HG02943 (cell line): Measurements from ENCODE around the gene DPYD.

Source experiments
- ATAC-seq: cut with Tn5 transposase; IDR thresholded peaks from one replicate; pipeline ENCODE4 v1.9.1; 2021; ENCODE audit warnings: mild to moderate bottlenecking, low read depth, moderate library complexity; ENCODE audit not compliant: unreplicated experiment

DPYD gene

GRCh38 chr1:97128426-97128825, 792.4 kb downstream of the DPYD start:
- no peak for ATAC-seq

DNA sequence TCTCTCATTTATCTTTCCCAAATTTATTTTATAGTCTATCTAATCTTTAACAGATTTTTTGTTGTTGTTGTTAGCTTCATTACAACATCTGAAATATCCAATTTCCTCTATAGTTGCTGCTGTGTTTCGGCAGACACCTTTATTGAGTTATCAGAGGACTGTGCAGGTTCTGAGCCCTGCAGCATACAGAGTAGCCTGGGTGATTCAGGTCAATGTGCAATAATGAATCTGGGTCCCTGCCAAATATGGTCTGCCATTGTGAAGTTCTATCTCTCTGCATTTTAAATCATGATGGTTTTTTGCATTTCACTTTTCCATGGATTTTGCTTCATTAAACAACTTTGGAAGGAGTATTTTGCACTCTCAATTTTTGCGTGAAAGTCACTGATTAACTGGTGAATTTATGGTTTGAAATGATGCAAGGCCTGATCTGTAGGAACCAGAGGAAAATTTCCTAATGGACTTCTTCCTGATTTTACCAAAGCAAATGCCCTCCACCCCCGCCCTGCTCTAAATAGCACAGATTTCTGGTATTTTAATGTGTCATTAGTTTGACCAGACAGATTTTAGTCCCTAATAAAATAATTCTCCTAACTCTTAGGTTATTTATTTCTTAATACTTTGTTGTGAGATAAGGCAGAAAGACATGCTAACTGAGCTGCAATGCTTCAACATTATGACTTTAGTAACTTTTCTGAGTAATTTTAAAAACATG, 797.0 kb downstream of the DPYD start:
- no peak for ATAC-seq

- ATAC-seq: no peak
Observed at GRCh38 chr1:97120806-97121205, 800.0 kb downstream of the DPYD start.

DNA sequence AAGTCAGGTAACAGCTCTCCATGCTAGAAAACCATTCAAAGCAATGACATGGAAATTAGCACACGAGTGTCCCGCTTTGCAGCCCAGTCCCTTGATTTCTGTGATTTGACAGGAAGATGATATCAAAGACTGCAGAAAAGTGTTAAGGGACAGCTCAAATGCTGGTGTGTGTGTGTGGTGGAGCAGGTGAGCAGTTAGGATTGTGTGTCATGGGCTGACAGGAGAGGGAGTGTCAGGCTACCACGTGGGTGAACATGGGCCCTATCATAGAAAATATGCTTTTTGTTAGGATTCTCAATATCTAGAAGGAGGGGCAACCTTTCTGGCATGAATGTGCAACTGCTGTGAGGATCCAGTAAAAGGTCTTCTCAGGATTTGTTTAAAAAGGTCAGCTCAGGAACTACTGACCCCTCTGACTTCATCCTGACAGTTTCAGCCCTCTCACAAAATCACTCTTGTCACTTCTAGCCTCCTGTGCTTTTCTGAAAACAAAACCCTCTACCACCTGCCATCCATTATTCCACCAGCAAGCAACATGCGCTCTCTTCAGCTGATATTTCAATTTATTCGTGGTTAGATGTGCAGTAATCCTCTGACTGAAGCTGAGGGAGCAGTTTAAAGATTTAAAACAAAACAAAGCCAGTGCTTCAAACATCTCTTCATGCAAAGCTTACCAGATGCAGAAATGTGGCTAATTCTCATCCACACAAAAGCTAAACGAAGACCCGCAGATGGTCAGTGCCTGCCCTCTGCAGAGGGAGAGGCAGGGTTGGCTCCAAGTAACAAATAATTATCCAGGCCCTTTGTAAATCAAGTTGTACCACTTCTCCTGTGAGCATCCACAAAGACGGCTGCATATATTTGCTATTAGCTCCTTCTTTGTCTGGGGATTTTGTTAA, 801.3 kb downstream of the DPYD start:
- no peak for ATAC-seq

GRCh38 chr1:97114842-97115241, 806.0 kb downstream of the DPYD start:
- no peak for ATAC-seq

- ATAC-seq: no peak
Observed at GRCh38 chr1:97112442-97112841, 808.4 kb downstream of the DPYD start.

GRCh38 chr1:97108179-97108578, 812.7 kb downstream of the DPYD start:
- ATAC-seq: no peak

DNA sequence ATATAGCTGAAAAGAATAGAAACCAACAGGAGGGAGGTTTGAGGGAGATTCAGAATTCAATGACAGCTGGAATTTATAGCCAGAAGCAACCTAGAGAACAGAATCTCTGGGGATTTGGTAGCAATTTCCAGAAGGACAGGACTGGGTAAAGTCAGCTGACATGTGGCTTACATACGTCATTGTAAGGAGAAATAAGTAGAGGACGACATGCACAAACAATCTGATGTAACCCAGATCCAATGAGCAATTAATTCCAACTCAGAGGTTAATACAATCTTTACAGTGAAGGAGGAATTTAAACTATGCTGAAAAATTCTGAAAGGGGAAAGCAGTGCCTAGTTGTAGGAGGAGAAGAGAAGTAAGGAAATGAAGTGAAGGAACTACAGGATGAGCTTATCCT, 815.3 kb downstream of the DPYD start:
- no peak for ATAC-seq

DNA sequence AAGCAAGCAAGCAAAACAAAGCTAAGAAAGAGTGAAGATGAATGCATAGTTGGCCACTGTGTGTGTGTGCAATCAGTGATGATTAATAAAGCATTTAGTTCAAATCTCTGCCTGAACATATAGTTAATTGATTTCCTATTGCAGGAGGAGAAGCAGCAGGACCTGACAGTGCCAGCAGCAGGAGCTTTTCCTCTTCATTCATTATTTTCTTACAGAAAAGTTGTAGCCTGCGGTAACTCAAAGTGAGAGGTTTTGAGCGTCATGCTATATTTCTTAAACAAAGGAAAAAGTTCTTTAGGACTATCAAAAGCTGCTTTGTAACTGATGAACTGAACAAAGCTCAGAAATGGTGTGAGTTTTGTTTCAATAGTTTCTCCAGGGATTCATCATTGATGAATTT, 819.3 kb downstream of the DPYD start:
- ATAC-seq: no peak

GRCh38 chr1:97097404-97097925, 823.4 kb downstream of the DPYD start:
- ATAC-seq: no peak

DNA sequence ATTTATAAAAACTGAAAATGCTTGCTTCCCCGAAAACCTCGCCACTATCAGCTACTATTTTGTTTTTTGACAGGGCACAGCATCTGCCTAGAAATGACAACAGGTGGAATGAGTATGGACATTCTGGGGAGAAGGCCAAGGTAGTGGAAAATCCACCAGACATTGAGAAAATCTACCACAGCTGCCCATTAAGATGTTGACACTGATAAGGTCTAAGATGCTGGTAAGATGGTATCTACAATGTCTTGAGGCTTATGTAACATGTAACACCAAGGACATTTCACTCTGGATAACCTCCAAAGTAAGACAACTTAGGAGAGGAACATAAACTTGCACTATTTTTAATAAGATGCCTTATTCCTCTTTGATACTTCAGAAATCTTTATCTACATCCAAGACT, 825.1 kb downstream of the DPYD start:
- no peak for ATAC-seq

GRCh38 chr1:97094247-97094972, 826.4 kb downstream of the DPYD start:
- no peak for ATAC-seq

DNA sequence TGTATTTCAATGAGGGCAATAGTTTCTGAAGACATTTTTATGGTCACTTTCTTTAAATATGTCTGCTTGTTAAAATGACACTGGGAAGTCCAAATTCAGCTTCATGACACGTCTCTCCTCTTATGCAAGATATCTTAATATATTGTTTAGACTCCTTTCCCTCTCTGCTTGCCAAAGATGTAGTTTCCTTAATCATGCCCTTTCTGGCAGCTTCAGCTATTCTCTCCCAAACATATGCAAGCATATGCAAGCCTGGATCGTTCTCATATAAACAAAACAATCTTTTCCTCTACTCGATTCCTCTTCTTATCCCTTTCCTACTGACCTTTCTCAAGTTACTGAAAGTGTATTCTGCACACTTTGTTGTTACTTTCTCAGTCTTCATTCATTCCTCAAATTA, 827.1 kb downstream of the DPYD start:
- no peak for ATAC-seq

DNA sequence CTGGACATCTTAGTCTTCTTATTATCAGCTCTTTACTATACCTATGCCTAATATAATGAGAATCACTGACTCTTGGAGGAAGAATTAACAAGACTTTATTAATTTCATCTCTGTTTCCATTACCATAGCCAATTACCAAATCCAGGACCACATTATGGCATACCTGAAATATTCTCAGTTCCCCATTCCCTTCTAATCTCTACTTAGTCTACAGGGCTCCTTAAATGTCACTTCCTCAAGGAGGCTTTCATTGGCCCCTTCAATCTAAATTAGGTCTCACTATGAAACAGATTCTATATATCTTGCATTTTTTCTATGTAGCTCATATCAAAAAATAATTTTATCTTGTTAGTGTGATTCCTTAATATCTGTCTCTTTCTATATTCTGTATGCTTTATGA, 828.0 kb downstream of the DPYD start:
- ATAC-seq: no peak

- no peak for ATAC-seq
Observed at GRCh38 chr1:97091679-97092078, 829.2 kb downstream of the DPYD start.

GRCh38 chr1:97091263-97091662, 829.6 kb downstream of the DPYD start:
- ATAC-seq: no peak

- no peak for ATAC-seq
Observed at GRCh38 chr1:97090725-97091124, 830.1 kb downstream of the DPYD start.

- no peak for ATAC-seq
Observed at GRCh38 chr1:97089173-97089572, 831.7 kb downstream of the DPYD start.

- ATAC-seq: no peak
Observed at GRCh38 chr1:97088391-97088790, 832.4 kb downstream of the DPYD start.

DNA sequence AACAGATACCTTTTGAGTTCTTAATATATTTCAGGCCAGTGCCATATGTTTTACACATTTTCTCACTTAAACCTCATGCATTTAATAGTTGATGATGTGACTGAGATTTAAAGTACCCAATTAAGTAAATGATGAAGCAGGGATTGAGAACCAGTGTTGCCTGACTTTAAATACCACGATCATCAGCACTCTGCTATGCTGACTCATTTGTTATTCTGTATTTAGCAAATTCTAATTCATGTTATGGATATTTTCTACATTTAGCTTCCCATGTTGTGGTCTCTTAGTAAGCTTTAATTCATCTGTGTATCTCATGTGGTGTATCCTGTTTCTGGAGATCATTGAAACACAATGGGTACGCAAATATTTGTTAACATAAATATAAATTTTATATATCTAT, 836.3 kb downstream of the DPYD start:
- ATAC-seq: no peak
